Mesodermal cell (in vitro differentiated cells): ENCODE data around the gene ZNF780B.

ENCODE experiments used
- H3K27ac ChIP-seq: 2 replicates; pipeline ENCODE4 v1.7.0; 2013; ENCODE audit warnings: mild to moderate bottlenecking, low read depth, low read length, moderate library complexity; ENCODE audit not compliant: severe bottlenecking
- H3K36me3 ChIP-seq: 2 replicates; pipeline ENCODE4 v1.7.1; 2013; ENCODE audit warnings: mild to moderate bottlenecking, low read length, moderate library complexity; ENCODE audit not compliant: control insufficient read depth, insufficient read depth
- H3K4me1 ChIP-seq: one replicate; pipeline ENCODE4 v1.7.1; 2013; ENCODE audit warnings: mild to moderate bottlenecking, low read length; ENCODE audit not compliant: insufficient read depth, control insufficient read depth, poor library complexity, severe bottlenecking
- H3K4me3 ChIP-seq: 2 replicates; pipeline ENCODE4 v1.7.0; 2013; ENCODE audit warnings: low read length, control low read depth, mild to moderate bottlenecking; ENCODE audit not compliant: insufficient read depth, poor library complexity, severe bottlenecking; ENCODE audit errors: extremely low read depth
- H3K9me3 ChIP-seq: 2 replicates; pipeline ENCODE4 v1.7.1; 2013; ENCODE audit warnings: mild to moderate bottlenecking, low read length, moderate library complexity; ENCODE audit not compliant: control insufficient read depth
- WGBS, 2 experiments: methylation state at CpG; one replicate each; pipeline ENCODE4 v1.1.5; 2013; ENCODE audit warnings: missing lambda C conversion rate in 2 of 2; ENCODE audit not compliant: insufficient coverage in 2 of 2; 5-methylcytosine and 5-hydroxymethylcytosine counted together

Gene ZNF780B

GRCh38 chr19:39998501-39998900, 57.5 kb downstream of the ZNF780B start:
- H3K4me3 ChIP-seq = no peak overlapping the region
- H3K27ac ChIP-seq = no peak overlapping the region
- 91 to 94% methylated on average over 4 of the region's 4 CpGs for WGBS, 2 experiments
- H3K4me1 ChIP-seq = no peaks in the 10 kb centered on the region
- peaks cover 12% of the 10 kb centered on the region for H3K9me3 ChIP-seq
- H3K36me3 ChIP-seq = no peaks in the 10 kb centered on the region

- H3K4me3 ChIP-seq = peak overlapping the region; percentile 56
- no peaks in the 10 kb centered on the region for H3K36me3 ChIP-seq
- WGBS, 2 experiments = 96 to 100% methylated on average over 2 of the region's 5 CpGs
- peaks cover 17% of the 10 kb centered on the region for H3K9me3 ChIP-seq
- no peak overlapping the region for H3K27ac ChIP-seq
- no peaks in the 10 kb centered on the region for H3K4me1 ChIP-seq
Measured at GRCh38 chr19:39997638-39998216, 58.3 kb downstream of the ZNF780B start.

DNA sequence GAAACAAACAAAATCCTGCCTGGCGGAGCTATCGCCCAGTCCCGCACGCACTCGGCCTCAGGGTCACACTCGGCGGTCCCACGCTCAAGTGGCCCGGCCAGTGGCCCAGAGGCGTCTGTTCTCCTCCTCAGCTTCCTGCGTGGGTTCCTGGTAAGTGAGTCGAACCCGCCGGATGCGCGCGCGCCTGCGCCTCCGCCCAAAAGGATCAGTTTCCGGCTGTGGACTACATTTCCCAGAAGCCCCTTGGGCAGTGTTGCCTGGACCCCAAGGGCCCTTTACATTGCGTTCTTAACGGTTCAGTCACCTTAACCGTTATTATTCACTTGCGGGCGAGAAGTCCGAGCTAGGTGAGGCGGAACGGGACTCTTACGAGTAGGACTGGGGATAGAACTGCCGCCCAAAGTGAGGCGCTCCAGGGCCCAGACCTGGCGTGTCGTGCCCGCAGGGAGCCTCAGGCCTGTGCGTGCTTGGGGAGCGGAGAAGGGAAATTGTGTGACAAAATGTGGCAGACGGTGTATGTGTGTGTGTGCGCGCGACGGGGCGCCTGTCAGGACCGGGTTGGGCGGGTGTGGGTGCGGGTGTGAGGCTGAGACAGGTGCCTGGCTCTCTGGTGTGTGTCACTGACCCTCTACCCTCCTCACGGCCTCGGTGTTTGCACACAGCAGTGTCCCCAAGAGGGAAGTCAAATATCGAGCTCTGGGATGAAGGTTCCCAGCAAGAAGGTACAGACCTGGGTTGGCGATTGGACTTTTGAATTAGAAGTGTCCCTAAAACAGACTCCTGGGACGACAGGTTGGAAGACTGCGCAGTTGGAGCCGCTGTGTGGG, 59.0 kb downstream of the ZNF780B start, which contains the start of gene ZNF546:
Gene ZNF546, plus strand, starts transcription at position 250 of the 827 bp plus-strand sequence. CDS start 1,267 bp downstream, outside the sequence.
- Histone ChIP-seq H3K27ac (peak within 1 kb of the TSS; percentile 54), H3K36me3 (no peaks in the 10 kb centered on the region), H3K9me3 (peaks cover 18% of the 10 kb centered on the region), H3K4me3 (peak within 1 kb of the TSS; percentile 56), H3K4me1 (no peaks in the 10 kb centered on the region)
- 10 to 17% methylated on average over 37 to 50 of the region's 53 CpGs for WGBS, 2 experiments

- Histone ChIP-seq H3K27ac (peak overlapping the region; percentile 54), H3K4me1 (no peaks in the 10 kb centered on the region), H3K9me3 (peaks cover 18% of the 10 kb centered on the region), H3K4me3 (peak overlapping the region; percentile 56), H3K36me3 (no peaks in the 10 kb centered on the region)
- 11 to 13% methylated on average over 17 to 19 of the region's 19 CpGs for WGBS, 2 experiments
Measured at GRCh38 chr19:39996218-39996810, 59.7 kb downstream of the ZNF780B start.

GRCh38 chr19:39995794-39996193, 60.2 kb downstream of the ZNF780B start:
- Histone ChIP-seq H3K9me3 (peaks cover 18% of the 10 kb centered on the region), H3K4me3 (peak overlapping the region; percentile 56), H3K36me3 (no peaks in the 10 kb centered on the region), H3K4me1 (no peaks in the 10 kb centered on the region), H3K27ac (no peak overlapping the region)
- WGBS, 2 experiments = 100% methylated on average over 1 of the region's 1 CpG

- Histone ChIP-seq H3K36me3 (no peaks in the 10 kb centered on the region), H3K27ac (no peak overlapping the region), H3K9me3 (peaks cover 18% of the 10 kb centered on the region), H3K4me3 (no peak overlapping the region), H3K4me1 (no peaks in the 10 kb centered on the region)
Measured at GRCh38 chr19:39994361-39994760, 61.7 kb downstream of the ZNF780B start.

DNA sequence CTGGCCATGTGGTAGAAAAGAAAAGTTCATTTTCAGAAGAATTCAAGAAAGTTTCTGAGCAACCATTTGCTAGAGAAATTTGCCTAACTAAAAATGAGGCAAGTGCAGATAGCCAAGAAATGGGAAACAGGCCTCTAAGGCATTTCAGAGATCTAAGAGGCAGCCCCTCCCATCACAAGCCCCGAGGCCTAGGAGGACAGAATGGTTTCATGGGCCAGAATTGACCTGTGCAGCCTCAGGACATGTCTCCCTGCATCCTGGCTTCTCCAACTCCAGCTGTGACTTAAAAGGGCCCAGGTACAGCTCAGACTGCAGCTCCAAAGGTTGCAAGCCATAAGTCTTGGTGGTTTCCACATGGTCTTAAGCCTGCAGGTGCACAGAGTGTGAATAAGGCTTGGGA, 62.4 kb downstream of the ZNF780B start:
- 86 to 88% methylated on average over 1 of the region's 1 CpG for WGBS, 2 experiments
- H3K4me1 ChIP-seq = no peaks in the 10 kb centered on the region
- no peak overlapping the region for H3K27ac ChIP-seq

DNA sequence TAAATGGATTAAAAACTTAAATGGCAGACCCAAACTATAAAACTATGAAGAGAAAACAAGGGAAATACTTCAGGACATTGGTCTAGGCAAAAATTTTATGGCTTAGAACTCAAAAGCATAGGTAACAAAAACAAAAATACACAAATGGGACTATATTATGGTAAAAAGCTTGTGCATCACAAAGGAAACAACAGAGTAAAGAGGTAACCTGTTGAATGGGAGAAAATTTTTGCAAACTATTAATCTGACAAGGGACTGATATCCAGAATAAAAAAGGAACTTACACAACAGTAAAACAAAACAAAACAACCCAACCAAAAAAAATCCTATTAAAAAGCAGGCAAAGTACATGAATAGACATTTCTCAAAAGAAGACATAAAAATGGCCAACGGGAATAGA, 68.4 kb downstream of the ZNF780B start:
- WGBS, 2 experiments = no CpG with 5 or more reads among the region's 1 CpG
- no peak overlapping the region for H3K4me3 ChIP-seq
- no peak overlapping the region for H3K27ac ChIP-seq
- no peaks in the 10 kb centered on the region for H3K4me1 ChIP-seq
- H3K9me3 ChIP-seq = peaks cover 37% of the 10 kb centered on the region
- H3K36me3 ChIP-seq = peaks cover 19% of the 10 kb centered on the region

More for the DNA sequence above, 62.4 kb downstream of the ZNF780B start:
- peaks cover 18% of the 10 kb centered on the region for H3K9me3 ChIP-seq
- no peak overlapping the region for H3K4me3 ChIP-seq
- no peaks in the 10 kb centered on the region for H3K36me3 ChIP-seq

DNA sequence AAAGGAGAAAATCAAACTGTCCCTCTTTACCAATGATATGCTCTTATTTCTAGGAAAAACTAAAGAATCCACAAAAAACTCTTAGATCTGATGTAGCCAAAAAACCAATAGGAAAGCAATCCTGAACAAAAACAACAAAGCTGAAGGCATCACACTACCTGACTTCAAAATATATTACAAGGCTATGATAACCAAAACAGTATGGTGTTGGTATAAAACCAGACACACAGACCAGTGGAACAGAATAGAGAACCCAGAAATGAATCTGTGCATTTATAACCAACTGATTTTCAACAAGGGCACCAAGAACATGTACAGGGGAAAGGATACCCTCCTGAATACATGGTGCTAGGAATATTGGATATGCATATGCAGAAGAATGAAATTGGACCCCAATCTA, 68.9 kb downstream of the ZNF780B start:
- no peak overlapping the region for H3K27ac ChIP-seq
- no peaks in the 10 kb centered on the region for H3K4me1 ChIP-seq
- peaks cover 37% of the 10 kb centered on the region for H3K9me3 ChIP-seq
- H3K36me3 ChIP-seq = peaks cover 23% of the 10 kb centered on the region
- H3K4me3 ChIP-seq = no peak overlapping the region

DNA sequence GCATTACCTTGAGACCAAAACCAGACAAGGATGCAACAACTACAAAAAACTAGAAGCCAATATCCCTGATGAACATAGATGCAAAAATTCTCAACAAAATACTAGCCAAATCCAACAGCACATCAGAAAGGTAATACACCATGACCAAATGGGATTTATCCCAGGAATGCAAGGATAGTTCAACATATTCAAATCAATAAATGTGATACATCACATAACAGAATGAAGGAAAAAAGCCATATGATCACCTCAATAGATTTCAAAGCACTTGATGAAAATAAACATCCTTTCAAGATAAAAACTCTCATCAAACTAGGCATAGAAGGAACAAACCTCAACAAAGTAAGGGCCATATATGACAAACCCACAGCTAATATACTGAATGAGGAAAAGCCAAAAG, 69.4 kb downstream of the ZNF780B start:
- Histone ChIP-seq H3K9me3 (peaks cover 37% of the 10 kb centered on the region), H3K4me1 (no peaks in the 10 kb centered on the region), H3K4me3 (no peak overlapping the region), H3K36me3 (peaks cover 28% of the 10 kb centered on the region), H3K27ac (no peak overlapping the region)
